GM18526 (cell line): ENCODE data around the gene GPR161.

Experiments
- POLR2A ChIP-seq: IDR thresholded peaks from 3 replicates; pipeline ENCODE4 v1.6.1; 2011; ENCODE audit not compliant: insufficient read length; ENCODE audit errors: extremely low read depth

The GPR161 gene, protein sequence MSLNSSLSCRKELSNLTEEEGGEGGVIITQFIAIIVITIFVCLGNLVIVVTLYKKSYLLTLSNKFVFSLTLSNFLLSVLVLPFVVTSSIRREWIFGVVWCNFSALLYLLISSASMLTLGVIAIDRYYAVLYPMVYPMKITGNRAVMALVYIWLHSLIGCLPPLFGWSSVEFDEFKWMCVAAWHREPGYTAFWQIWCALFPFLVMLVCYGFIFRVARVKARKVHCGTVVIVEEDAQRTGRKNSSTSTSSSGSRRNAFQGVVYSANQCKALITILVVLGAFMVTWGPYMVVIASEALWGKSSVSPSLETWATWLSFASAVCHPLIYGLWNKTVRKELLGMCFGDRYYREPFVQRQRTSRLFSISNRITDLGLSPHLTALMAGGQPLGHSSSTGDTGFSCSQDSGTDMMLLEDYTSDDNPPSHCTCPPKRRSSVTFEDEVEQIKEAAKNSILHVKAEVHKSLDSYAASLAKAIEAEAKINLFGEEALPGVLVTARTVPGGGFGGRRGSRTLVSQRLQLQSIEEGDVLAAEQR

DNA sequence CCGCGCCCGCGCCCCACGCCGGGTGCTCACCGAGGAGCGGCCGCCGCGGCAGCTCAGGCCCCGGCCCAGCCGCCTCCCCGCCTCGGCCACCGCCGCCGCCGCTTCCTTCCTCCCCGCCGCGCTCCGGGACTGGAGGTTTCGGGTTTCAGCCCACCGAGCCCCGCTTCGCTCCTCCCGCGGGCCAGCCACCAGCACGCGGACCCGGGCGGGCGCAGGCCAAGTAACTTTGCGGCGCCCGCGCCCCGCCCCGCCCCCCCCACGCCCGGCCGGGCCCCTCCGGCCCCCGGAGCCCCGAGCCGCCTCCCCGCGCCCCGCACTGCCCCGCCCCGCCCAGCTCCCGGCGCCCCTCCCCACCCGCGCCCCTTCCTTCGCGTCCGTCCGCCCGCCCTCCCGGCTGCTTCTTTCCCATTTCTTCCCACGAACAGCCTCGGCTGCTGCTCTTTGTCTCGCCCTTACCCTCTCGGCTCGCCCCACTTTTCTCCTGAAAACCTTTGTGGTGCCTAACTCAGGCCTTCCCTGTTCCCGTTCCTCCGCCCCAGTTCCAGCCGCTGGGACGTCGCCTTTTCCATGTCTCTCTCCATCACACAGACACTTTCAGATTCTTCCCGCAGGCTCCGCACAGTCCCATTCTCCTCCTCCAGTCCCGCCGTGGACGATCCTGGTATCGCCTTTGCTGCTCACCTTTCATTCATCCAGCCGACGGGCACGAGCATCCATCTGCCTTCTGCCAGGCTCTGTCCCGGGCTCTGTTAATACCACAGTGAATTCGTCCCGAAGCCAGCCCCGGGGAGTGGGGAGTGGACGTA lies at the start of gene GPR161:
TSS of gene GPR161 (minus strand) at position 222 of the 806 bp plus-strand sequence. CDS start 32,080 bp downstream, outside the sequence.
- no peak for TF ChIP-seq POLR2A

GRCh38 chr1:168180148-168180524 lies 43.4 kb upstream of the GPR161 start:
- TF ChIP-seq POLR2A, result no peak

- TF ChIP-seq POLR2A, result no peak
Measured at GRCh38 chr1:168179438-168180147, 42.9 kb upstream of the GPR161 start.

- peak; percentile 64 for TF ChIP-seq POLR2A
Measured at GRCh38 chr1:168178638-168179437, 42.1 kb upstream of the GPR161 start, which contains the start of gene TIPRL. TIPRL (plus strand) TSS chr1:168178962; CDS start chr1:168179078, 116 bp downstream.

- no peak for TF ChIP-seq POLR2A
Measured at GRCh38 chr1:168178227-168178637, 41.5 kb upstream of the GPR161 start.

DNA sequence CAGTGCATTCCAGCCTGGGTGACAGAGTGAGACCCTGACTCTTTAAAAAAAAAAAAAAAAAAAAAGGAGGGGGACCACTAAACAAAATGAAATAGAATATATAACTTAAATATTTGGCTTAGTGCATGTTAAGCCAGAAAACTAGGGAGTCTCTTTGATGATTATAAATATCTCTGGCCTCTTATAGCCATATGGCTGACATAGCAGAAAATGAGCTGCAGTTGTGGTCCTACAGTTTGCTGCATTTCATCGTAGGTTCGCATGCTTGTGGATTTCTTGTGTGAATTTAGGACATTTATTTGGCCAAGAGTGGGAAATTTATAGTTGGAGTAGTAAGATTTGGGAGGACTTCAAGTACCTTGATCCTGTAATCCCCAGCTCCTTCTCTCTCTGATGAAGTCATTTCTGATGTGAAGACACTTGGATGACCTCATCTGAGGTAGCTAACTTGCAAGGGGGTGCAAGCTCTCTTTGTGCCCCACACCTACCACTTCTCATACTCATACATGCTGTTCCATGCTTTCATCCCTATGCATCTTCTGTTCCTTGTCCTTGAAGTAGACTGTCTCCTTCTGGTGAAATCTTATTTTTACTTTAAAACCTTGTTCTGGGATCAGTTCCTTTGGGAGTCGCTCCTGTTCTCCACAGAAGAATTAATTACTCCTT lies 35.7 kb upstream of the GPR161 start:
- TF ChIP-seq POLR2A, result no peak

- no peak for TF ChIP-seq POLR2A
Measured at GRCh38 chr1:168170564-168171508, 34.1 kb upstream of the GPR161 start.

DNA sequence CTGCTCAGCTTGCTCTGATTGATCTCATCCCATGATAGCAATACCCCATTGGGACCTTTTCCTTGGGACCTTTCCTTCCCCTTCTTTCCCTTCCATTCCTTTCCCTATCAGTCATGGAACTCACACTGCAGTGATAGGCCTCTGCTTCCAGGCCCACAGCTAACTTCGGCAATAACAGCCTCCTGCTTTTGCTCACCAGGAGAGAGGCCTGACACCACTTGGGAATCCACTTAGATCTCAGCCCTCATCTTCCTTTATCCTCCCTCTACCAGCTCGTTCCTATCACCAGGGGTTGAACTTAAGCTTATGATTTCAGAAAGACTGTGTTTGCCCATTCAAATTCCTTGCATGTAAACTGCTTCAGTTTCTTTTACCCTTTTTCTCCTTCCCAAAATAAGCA lies 31.1 kb upstream of the GPR161 start:
- TF ChIP-seq POLR2A, result no peak

DNA sequence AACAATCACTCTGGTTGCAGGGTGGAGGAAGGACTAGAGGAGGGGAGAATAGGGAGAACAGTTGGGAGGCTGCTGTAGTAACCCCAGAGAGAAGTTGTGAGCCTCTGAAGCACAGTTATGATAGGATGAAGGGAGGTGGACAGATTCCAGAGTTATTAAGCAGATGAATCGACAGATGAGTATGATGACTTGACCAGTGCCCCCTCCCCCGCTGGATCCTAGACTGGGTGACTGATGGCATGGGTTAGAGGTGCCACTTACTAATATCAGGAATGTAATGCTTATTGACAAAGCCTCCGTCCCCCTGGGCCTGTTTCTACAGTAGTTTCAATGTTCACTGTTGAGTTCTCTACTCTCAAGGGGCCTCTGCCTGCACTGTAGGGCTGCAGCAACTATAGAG lies 28.0 kb upstream of the GPR161 start:
- no peak for TF ChIP-seq POLR2A

- TF ChIP-seq POLR2A, result no peak
Measured at GRCh38 chr1:168163670-168164069, 26.9 kb upstream of the GPR161 start.

DNA sequence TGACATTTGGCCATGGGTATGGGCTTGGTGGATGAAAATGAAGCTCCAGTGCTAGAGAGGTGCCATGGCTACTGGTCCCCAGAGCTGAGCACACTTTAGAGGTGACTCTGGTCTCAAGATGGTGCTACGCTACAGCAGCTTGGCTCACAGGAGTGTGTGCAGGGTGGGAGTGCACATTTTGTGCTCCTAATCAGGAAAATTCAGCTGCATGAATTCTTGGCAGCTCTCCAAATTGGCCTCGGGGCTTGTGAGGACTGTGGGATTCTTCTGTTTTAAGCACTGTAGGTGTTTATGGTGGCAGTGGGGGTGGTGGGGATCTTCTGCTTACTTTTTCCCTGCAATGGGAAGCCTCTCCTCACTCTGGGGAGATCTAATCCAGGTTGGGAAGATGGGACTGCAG lies 24.7 kb upstream of the GPR161 start:
- TF ChIP-seq POLR2A, result no peak

DNA sequence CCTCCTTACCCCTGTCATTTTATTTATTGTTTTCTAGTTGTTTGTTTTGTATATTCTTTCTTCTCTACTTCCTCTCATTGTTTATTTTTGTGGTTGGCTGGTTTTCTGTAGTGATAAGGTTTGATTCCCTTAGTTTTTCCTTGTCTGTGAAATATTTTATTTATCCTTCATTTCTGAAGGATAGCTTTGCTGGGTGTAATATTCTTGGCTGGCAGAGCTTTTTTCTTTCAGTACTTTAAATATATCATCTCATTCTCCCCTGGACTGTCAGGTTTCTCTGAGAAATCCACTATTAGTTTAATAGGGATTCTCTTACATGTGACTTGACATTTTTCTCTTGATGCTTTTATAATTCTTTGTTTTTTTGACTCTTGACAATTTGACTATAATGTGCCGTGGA lies 23.2 kb upstream of the GPR161 start:
- TF ChIP-seq POLR2A, result no peak

GRCh38 chr1:168159251-168159650 lies 22.5 kb upstream of the GPR161 start:
- no peak for TF ChIP-seq POLR2A

DNA sequence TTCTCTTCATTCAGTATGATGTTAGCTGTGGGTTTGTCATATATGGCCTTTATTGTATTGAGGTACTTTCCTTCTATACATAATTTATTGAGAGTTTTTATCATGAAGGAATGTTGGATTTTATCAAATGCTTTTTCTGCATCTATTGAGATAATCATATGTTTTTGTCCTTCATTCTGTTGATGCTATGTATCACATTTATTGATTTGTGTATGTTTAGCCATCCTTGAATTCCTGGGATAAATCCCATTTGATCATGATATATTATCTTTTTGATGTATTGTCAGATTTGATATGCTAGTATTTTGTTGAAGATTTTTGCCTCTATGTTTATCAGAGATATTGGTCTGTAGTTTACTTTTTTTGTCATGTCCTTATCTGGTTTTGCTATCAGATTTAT lies 20.9 kb upstream of the GPR161 start:
- TF ChIP-seq POLR2A, result no peak
